SK-N-SH (cell line): ENCODE data around the gene TEAD4.

Source experiments
- CHD2 ChIP-seq: fragments of 150-350 bp; IDR thresholded peaks from 2 replicates; pipeline ENCODE4 v1.6.1; 2018; ENCODE audit warnings: low read length; ENCODE audit not compliant: partially characterized antibody
- ELF1 ChIP-seq: IDR thresholded peaks from 2 replicates; pipeline ENCODE4 v1.4.0; 2012
- EP300 ChIP-seq, 2 experiments: IDR thresholded peaks; 2 replicates each; pipeline versions ENCODE4 v1.4.0 to v1.6.1; 2012; ENCODE audit warnings: borderline replicate concordance in 1 of 2, low read depth in 1 of 2, low read length in 1 of 2
- EZH2phosphoT487 ChIP-seq: fragments of 200-600 bp; sonication (generic); IDR thresholded peaks from 2 replicates; pipeline ENCODE4 v1.6.1; 2017; ENCODE audit warnings: low read depth, mixed run types, mild to moderate bottlenecking, antibody characterized with exemption, moderate library complexity, borderline replicate concordance
- FOXJ3 ChIP-seq: sonication (generic); formaldehyde crosslinking; IDR thresholded peaks from 2 replicates; pipeline ENCODE4 v1.5.1; 2020; ENCODE audit warnings: mild to moderate bottlenecking, missing genetic modification reagents
- JUND ChIP-seq: IDR thresholded peaks from 2 replicates; pipeline ENCODE4 v1.4.0; 2012
- NFIC ChIP-seq: IDR thresholded peaks from 2 replicates; pipeline ENCODE4 v1.4.0; 2012; ENCODE audit warnings: borderline replicate concordance
- NRF1 ChIP-seq: IDR thresholded peaks from 2 replicates; pipeline ENCODE4 v1.6.1; 2012; ENCODE audit warnings: low read depth, mild to moderate bottlenecking, low read length
- RAD21 ChIP-seq: IDR thresholded peaks from 2 replicates; pipeline ENCODE4 v1.6.1; 2012; ENCODE audit warnings: mild to moderate bottlenecking, low read length
- TEAD4 ChIP-seq: IDR thresholded peaks from 2 replicates; pipeline ENCODE4 v1.4.0; 2012; ENCODE audit warnings: mild to moderate bottlenecking, borderline replicate concordance; ENCODE audit not compliant: insufficient read depth
- YY1 ChIP-seq: IDR thresholded peaks from 2 replicates; pipeline ENCODE4 v1.4.0; 2012; ENCODE audit warnings: low read depth, mild to moderate bottlenecking
- TF ChIP-seq, protein P1 (sequence below): fragments of 200-600 bp; sonication (generic); IDR thresholded peaks from 2 replicates; pipeline ENCODE4 v1.6.1; 2017; ENCODE audit warnings: antibody characterized with exemption, mild to moderate bottlenecking, moderate library complexity
- TF ChIP-seq, protein P2 (sequence below): fragments of 150-350 bp; IDR thresholded peaks from 2 replicates; pipeline ENCODE4 v1.6.1; 2016; ENCODE audit warnings: mild to moderate bottlenecking, low read depth, low read length

GRCh38 chr12:2957816-2958431 lies 1.3 kb upstream of the TEAD4 start:
- TF ChIP-seq, protein P1, sequence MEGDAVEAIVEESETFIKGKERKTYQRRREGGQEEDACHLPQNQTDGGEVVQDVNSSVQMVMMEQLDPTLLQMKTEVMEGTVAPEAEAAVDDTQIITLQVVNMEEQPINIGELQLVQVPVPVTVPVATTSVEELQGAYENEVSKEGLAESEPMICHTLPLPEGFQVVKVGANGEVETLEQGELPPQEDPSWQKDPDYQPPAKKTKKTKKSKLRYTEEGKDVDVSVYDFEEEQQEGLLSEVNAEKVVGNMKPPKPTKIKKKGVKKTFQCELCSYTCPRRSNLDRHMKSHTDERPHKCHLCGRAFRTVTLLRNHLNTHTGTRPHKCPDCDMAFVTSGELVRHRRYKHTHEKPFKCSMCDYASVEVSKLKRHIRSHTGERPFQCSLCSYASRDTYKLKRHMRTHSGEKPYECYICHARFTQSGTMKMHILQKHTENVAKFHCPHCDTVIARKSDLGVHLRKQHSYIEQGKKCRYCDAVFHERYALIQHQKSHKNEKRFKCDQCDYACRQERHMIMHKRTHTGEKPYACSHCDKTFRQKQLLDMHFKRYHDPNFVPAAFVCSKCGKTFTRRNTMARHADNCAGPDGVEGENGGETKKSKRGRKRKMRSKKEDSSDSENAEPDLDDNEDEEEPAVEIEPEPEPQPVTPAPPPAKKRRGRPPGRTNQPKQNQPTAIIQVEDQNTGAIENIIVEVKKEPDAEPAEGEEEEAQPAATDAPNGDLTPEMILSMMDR: no peak; the same call in 1 of the 2 replicates
- no peak for TF ChIP-seq EZH2phosphoT487
- TF ChIP-seq EP300 (IDR thresholded peaks at IDR 0.05; ENCODE audit: borderline replicate concordance in 1 of 2, low read depth in 1 of 2, low read length in 1 of 2): no peak
- no peak for TF ChIP-seq JUND
- TF ChIP-seq ELF1: no peak
- TF ChIP-seq FOXJ3: no peak
- no peak for TF ChIP-seq RAD21
- TF ChIP-seq TEAD4: no peak
- TF ChIP-seq, protein P2, sequence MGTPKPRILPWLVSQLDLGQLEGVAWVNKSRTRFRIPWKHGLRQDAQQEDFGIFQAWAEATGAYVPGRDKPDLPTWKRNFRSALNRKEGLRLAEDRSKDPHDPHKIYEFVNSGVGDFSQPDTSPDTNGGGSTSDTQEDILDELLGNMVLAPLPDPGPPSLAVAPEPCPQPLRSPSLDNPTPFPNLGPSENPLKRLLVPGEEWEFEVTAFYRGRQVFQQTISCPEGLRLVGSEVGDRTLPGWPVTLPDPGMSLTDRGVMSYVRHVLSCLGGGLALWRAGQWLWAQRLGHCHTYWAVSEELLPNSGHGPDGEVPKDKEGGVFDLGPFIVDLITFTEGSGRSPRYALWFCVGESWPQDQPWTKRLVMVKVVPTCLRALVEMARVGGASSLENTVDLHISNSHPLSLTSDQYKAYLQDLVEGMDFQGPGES: no peak
- no peak for TF ChIP-seq NRF1
- no peak for TF ChIP-seq CHD2
- no peak for TF ChIP-seq NFIC
- no peak for TF ChIP-seq YY1
